Measurements from ENCODE around the gene STAG3. TPM values are rescaled to one million over a fixed set of nuclear protein-coding genes. Genes with fewer than 3 reads are reported as not detected.
A peak's percentile ranks its signal among the peaks of the same experiment; 100 is the strongest.
"Not testable (repeated sequence)": the region's sequence is repeated elsewhere in the genome, so short reads cannot be mapped to it uniquely, and the experiment has no call there.

STAG3 gene
- total and polyA plus RNA-seq, 10 of the 15 experiments (the other 5 are each of a cell fraction or from before 2014, with no cell fraction given): 73.0 to 306 (median 120) TPM

DNA sequence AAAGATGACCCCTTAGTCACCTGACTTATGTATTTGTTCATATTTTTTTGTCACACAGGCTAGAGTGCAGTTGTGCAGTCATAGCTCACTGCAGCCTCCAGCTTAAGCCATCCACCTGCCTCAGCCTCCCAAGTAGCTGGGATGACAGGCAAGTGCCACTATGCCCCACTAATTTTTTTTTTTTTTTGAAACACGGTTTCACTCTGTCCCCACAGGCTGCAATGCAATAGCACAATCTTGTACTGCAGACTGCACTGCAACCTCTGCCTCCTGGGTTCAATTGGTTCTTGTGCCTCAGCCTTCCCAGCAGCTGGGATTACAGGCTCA lies 49.1 kb upstream of the STAG3 start:
- no peaks in the 10 kb centered on the region for H3K27me3 ChIP-seq (replicated peaks in 1 of 2; ENCODE audit: control insufficient read depth in 2 of 2, insufficient read depth in 2 of 2, low read length in 1 of 2)
- H3K36me3 ChIP-seq (ENCODE audit: control insufficient read depth in 2 of 2, insufficient read depth in 2 of 2, low read length in 1 of 2): no peaks in the 10 kb centered on the region
- no peak overlapping the region for H3K9ac ChIP-seq (ENCODE audit: control insufficient read depth, insufficient read depth, low read length)
- no peaks in the 10 kb centered on the region for H4K20me1 ChIP-seq (ENCODE audit: control insufficient read depth, insufficient read depth)
- TF ChIP-seq MYB (IDR thresholded peaks at IDR 0.05; ENCODE audit: borderline replicate concordance, low read depth, low read length) (no peak), LARP7 (IDR thresholded peaks at IDR 0.05) (no peak), BHLHE40 (IDR thresholded peaks at IDR 0.05; ENCODE audit: borderline replicate concordance in 1 of 2, low read depth in 2 of 2, low read length in 1 of 2) (no peak), ZZZ3 (IDR thresholded peaks at IDR 0.05; ENCODE audit: control insufficient read depth, insufficient read length, low read depth) (no peak), SREBF1 (IDR thresholded peaks at IDR 0.05; ENCODE audit: low read length) (no peak), HDAC2 (IDR thresholded peaks at IDR 0.05) (no peak), ZNF24 (IDR thresholded peaks at IDR 0.05) (no peak), FOS (IDR thresholded peaks at IDR 0.05; ENCODE audit: borderline replicate concordance, extremely low read depth, insufficient read length) (no peak), SIN3A (IDR thresholded peaks at IDR 0.05; ENCODE audit: low read depth, low read length) (no peak), TCF7 (IDR thresholded peaks at IDR 0.05; ENCODE audit: borderline replicate concordance) (no peak), RFX5 (IDR thresholded peaks at IDR 0.05; ENCODE audit: low read depth, low read length) (no peak), NBN (IDR thresholded peaks at IDR 0.05) (no peak), JUND (IDR thresholded peaks at IDR 0.05; ENCODE audit: low read depth, low read length) (no peak), GATAD2B (conservative IDR thresholded peaks at IDR 0.05; ENCODE audit: low read depth) (no peak)
- TF ChIP-seq, protein P1, sequence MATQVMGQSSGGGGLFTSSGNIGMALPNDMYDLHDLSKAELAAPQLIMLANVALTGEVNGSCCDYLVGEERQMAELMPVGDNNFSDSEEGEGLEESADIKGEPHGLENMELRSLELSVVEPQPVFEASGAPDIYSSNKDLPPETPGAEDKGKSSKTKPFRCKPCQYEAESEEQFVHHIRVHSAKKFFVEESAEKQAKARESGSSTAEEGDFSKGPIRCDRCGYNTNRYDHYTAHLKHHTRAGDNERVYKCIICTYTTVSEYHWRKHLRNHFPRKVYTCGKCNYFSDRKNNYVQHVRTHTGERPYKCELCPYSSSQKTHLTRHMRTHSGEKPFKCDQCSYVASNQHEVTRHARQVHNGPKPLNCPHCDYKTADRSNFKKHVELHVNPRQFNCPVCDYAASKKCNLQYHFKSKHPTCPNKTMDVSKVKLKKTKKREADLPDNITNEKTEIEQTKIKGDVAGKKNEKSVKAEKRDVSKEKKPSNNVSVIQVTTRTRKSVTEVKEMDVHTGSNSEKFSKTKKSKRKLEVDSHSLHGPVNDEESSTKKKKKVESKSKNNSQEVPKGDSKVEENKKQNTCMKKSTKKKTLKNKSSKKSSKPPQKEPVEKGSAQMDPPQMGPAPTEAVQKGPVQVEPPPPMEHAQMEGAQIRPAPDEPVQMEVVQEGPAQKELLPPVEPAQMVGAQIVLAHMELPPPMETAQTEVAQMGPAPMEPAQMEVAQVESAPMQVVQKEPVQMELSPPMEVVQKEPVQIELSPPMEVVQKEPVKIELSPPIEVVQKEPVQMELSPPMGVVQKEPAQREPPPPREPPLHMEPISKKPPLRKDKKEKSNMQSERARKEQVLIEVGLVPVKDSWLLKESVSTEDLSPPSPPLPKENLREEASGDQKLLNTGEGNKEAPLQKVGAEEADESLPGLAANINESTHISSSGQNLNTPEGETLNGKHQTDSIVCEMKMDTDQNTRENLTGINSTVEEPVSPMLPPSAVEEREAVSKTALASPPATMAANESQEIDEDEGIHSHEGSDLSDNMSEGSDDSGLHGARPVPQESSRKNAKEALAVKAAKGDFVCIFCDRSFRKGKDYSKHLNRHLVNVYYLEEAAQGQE (IDR thresholded peaks at IDR 0.05; ENCODE audit: low read depth, low read length): no peak
- CTCF ChIA-PET: interaction anchor here (0.5 to 7.9 kb wide), 14 partner anchors 9 to 216 kb away, joined by 3 to 107 read pairs (median 4); partner anchors contain the start of genes AZGP1, MCM7 and PVRIG
- WGBS (ENCODE audit: insufficient coverage, insufficient replicate concordance, low lambda C conversion rate, missing lambda C conversion rate): 0% methylated on average over 1 of the region's 1 CpG
- POLR2A ChIA-PET: interaction anchor here (0.6 to 2.2 kb wide), 6 partner anchors 9 to 442 kb away, joined by 3 to 8 read pairs (median 4); partner anchors contain the start of genes AP4M1, CNPY4, MCM7 and TRIM4
- SMC1A ChIA-PET (ENCODE audit: uncharacterized antibody, unreplicated experiment): interaction anchor here (0.6 to 3.1 kb wide), 12 partner anchors 10 to 215 kb away, joined by 3 to 17 read pairs (median 4); partner anchors contain the start of genes AP4M1 and MCM7
- no peaks in the 10 kb centered on the region for H3K9me3 ChIP-seq (replicated peaks; ENCODE audit: control insufficient read depth, insufficient read depth, low read length)
- DNase-seq (ENCODE audit: low read depth, low spot score): no peak
- peak overlapping the region; percentile 81 for H3K4me2 ChIP-seq (ENCODE audit: control insufficient read depth, insufficient read depth)
- peaks cover 17% of the 10 kb centered on the region for H3K4me1 ChIP-seq (ENCODE audit: control insufficient read depth, insufficient read depth, low read length)
- no peak overlapping the region for H3K27ac ChIP-seq (ENCODE audit: control insufficient read depth, insufficient read depth)
- FAIRE-seq: no peak
- ATAC-seq: no peak
- RAD21 ChIA-PET (ENCODE audit: unreplicated experiment): interaction anchor here (1.4 to 5.1 kb wide), 9 partner anchors 9 to 214 kb away, joined by 3 to 31 read pairs (median 7); partner anchors contain the start of gene ZKSCAN1
- H3K4me3 ChIP-seq: no peak overlapping the region
- no TSS peak for BruUV-seq (replicated peaks)
- H2AFZ ChIP-seq (ENCODE audit: control insufficient read depth, low read depth, low read length): no peak overlapping the region
- in situ Hi-C loops (cut with MboI): no loop called here
- peaks cover 13% of the 10 kb centered on the region for H3K79me2 ChIP-seq (ENCODE audit: control insufficient read depth, insufficient read depth, low read length)
- intact Hi-C loops (cut with micrococcal nuclease; ENCODE audit: unreplicated experiment): loop anchor here (5.0 kb wide), 2 partner anchors 136 to 151 kb away; partner anchors contain the start of gene AZGP1

DNA sequence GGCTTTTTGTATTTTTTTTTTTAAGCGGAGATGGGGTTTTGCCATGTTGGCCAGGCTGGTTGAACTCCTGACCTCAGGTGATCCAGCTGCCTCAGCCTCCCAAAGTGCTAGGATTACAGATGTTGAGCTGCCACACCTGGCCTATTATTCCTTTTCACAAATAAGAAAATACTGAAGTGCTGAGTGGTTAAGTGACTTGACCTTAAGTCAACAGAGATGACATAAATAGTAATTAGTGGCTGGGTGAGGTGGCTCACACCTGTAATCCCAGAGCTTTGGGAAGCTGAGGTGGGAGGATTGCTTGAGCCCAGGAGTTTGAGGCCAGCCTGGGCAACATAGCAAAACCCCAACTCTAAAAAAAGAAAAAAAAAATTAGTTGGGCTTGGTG lies 47.5 kb upstream of the STAG3 start:
- H3K27ac ChIP-seq (ENCODE audit: control insufficient read depth, insufficient read depth); H3K36me3 ChIP-seq (ENCODE audit: control insufficient read depth in 2 of 2, insufficient read depth in 2 of 2, low read length in 1 of 2); ATAC-seq; H3K9ac ChIP-seq (ENCODE audit: control insufficient read depth, insufficient read depth, low read length); H4K20me1 ChIP-seq (ENCODE audit: control insufficient read depth, insufficient read depth); H3K4me2 ChIP-seq (ENCODE audit: control insufficient read depth, insufficient read depth); FAIRE-seq; DNase-seq (ENCODE audit: low read depth, low spot score); BruUV-seq (replicated peaks); H3K9me3 ChIP-seq (replicated peaks; ENCODE audit: control insufficient read depth, insufficient read depth, low read length); H3K4me3 ChIP-seq; H2AFZ ChIP-seq (ENCODE audit: control insufficient read depth, low read depth, low read length); H3K27me3 ChIP-seq (replicated peaks in 1 of 2; ENCODE audit: control insufficient read depth in 2 of 2, insufficient read depth in 2 of 2, low read length in 1 of 2): not testable (repeated sequence)
- SMC1A ChIA-PET (ENCODE audit: uncharacterized antibody, unreplicated experiment): interaction anchor here (0.7 to 3.1 kb wide), 12 partner anchors 10 to 239 kb away, joined by 3 to 17 read pairs (median 5); partner anchors contain the start of genes AP4M1, MCM7 and TRIM4
- in situ Hi-C loops (cut with MboI) (loop anchor here (5.0 kb wide), 1 partner anchor 277 kb away; no protein-coding TSS in a partner anchor), intact Hi-C loops (cut with micrococcal nuclease; ENCODE audit: unreplicated experiment) (loop anchor here (5.0 kb wide), 3 partner anchors 212 to 277 kb away; no protein-coding TSS in a partner anchor)
- 100% methylated on average over 1 of the region's 1 CpG for WGBS (ENCODE audit: insufficient coverage, insufficient replicate concordance, low lambda C conversion rate, missing lambda C conversion rate)
- peaks cover 14% of the 10 kb centered on the region for H3K4me1 ChIP-seq (ENCODE audit: control insufficient read depth, insufficient read depth, low read length)
- H3K79me2 ChIP-seq (ENCODE audit: control insufficient read depth, insufficient read depth, low read length): peaks cover 13% of the 10 kb centered on the region
- RAD21 ChIA-PET (ENCODE audit: unreplicated experiment): interaction anchor here (0.9 to 5.1 kb wide), 12 partner anchors 17 to 217 kb away, joined by 3 to 31 read pairs (median 6); partner anchors contain the start of genes AP4M1, LAMTOR4 and ZKSCAN1
- CTCF ChIA-PET: interaction anchor here (0.6 to 7.9 kb wide), 24 partner anchors 8 to 765 kb away, joined by 3 to 107 read pairs (median 4); partner anchors contain the start of genes AZGP1, LAMTOR4, PVRIG and ZSCAN21
- POLR2A ChIA-PET: interaction anchor here (0.7 to 2.2 kb wide), 5 partner anchors 10 to 215 kb away, joined by 3 to 8 read pairs (median 5); partner anchors contain the start of genes CNPY4, LAMTOR4 and TRIM4
